H1 (cell line): ENCODE measurements around the gene AGAP3. TPM values are rescaled to one million over a fixed set of nuclear protein-coding genes. Genes with fewer than 3 reads are reported as not detected.

Experiments
- CTCF ChIA-PET: fragments of 300-600 bp; sonication (Branson Sonifier 250); formaldehyde crosslinking; loops from one replicate; lab custom pipeline; 2021; ENCODE audit not compliant: partially characterized antibody; lab: Charles Lee
- POLR2A ChIA-PET: fragments of 300-600 bp; sonication (Branson Sonifier 250); formaldehyde crosslinking; loops from one replicate; lab custom pipeline; 2021; ENCODE audit warnings: inconsistent platforms; ENCODE audit not compliant: partially characterized antibody; lab: Charles Lee
- DNase-seq, 2 experiments: peaks; one replicate each; pipeline versions ENCODE4 v3.0.0 to v3.0.0-alpha.2; 2010 to 2022; ENCODE audit warnings: low spot score in 2 of 2, low read depth in 1 of 2, mixed read lengths in 1 of 2
- FAIRE-seq: peaks from 2 replicates; lab custom pipeline; 2011; peaks lifted over from hg19 to GRCh38; lab: Jason Lieb, UNC
- H2AFZ ChIP-seq: 2 replicates; pipeline ENCODE4 v1.8.1; 2012; ENCODE audit warnings: low read length, inconsistent platforms
- H2AK5ac ChIP-seq: 2 replicates; pipeline ENCODE4 v1.6.1; 2013; ENCODE audit warnings: low read depth, low read length
- H2BK120ac ChIP-seq: replicated peaks from 2 replicates; pipeline ENCODE3; 2013; ENCODE audit warnings: low read depth, low read length, inconsistent platforms
- H2BK12ac ChIP-seq: 2 replicates; pipeline ENCODE4 v1.6.1; 2013; ENCODE audit warnings: low read depth, low read length
- H2BK15ac ChIP-seq: 2 replicates; pipeline ENCODE4 v1.6.1; 2013; ENCODE audit warnings: low read length
- H2BK20ac ChIP-seq: 2 replicates; pipeline ENCODE4 v1.6.1; 2013; ENCODE audit warnings: low read length
- H2BK5ac ChIP-seq: 2 replicates; pipeline ENCODE4 v1.6.1; 2013; ENCODE audit warnings: low read depth, low read length
- H3K14ac ChIP-seq: 2 replicates; pipeline ENCODE4 v1.6.1; 2013; ENCODE audit warnings: inconsistent platforms; ENCODE audit not compliant: insufficient read length
- H3K18ac ChIP-seq: 2 replicates; pipeline ENCODE4 v1.6.1; 2013; ENCODE audit warnings: low read length; ENCODE audit errors: extremely low read depth
- H3K23ac ChIP-seq: 2 replicates; pipeline ENCODE4 v1.6.1; 2013; ENCODE audit warnings: inconsistent platforms; ENCODE audit not compliant: insufficient read length
- H3K23me2 ChIP-seq: 2 replicates; pipeline ENCODE4 v1.6.1; 2013; ENCODE audit warnings: low read depth, low read length
- H3K27ac ChIP-seq: 2 replicates; pipeline ENCODE4 v1.6.1; 2011; ENCODE audit warnings: low read depth, low read length, inconsistent platforms
- H3K27me3 ChIP-seq, 4 experiments: replicated peaks in 1 of 4; 1 replicate in 1 of 4; 2 replicates in 3 of 4; pipeline versions ENCODE4 v1.6.1 to v1.8.1; 2011 to 2013; ENCODE audit warnings: low read length in 3 of 4, mild to moderate bottlenecking in 3 of 4, inconsistent platforms in 2 of 4, mixed read lengths in 2 of 4, moderate library complexity in 1 of 4; ENCODE audit not compliant: control insufficient read depth in 3 of 4, insufficient read depth in 3 of 4; ENCODE audit errors: extremely low read depth in 1 of 4
- H3K36me3 ChIP-seq, 4 experiments: 2 replicates each; pipeline versions ENCODE4 v1.6.1 to v1.8.1; 2011 to 2013; ENCODE audit warnings: mild to moderate bottlenecking in 4 of 4, low read length in 3 of 4, moderate library complexity in 2 of 4, control low read depth in 1 of 4, inconsistent platforms in 1 of 4; ENCODE audit not compliant: insufficient read depth in 4 of 4, control insufficient read depth in 2 of 4
- H3K4ac ChIP-seq: replicated peaks from 2 replicates; pipeline ENCODE3; 2013; ENCODE audit warnings: low read length, low read depth, mixed read lengths, inconsistent platforms; ENCODE audit not compliant: insufficient read length
- H3K4me1 ChIP-seq, 4 experiments: replicated peaks in 1 of 4; 1 replicate in 1 of 4; 2 replicates in 3 of 4; pipeline versions ENCODE4 v1.6.1 to v1.8.1; 2011 to 2013; ENCODE audit warnings: low read length in 3 of 4, inconsistent platforms in 2 of 4, mixed read lengths in 1 of 4; ENCODE audit not compliant: insufficient read depth in 4 of 4, control insufficient read depth in 3 of 4
- H3K4me2 ChIP-seq, 2 experiments: 2 replicates each; pipeline versions ENCODE4 v1.6.1 to v1.8.1; 2011 to 2013; ENCODE audit warnings: low read depth in 2 of 2, low read length in 2 of 2, control low read depth in 1 of 2, inconsistent platforms in 1 of 2, mild to moderate bottlenecking in 1 of 2; ENCODE audit not compliant: insufficient read depth in 1 of 2
- H3K4me3 ChIP-seq, 4 experiments: fragments of 200-600, 300-600 bp in 1 of 4; sonication (generic), shearing (Covaris generic), sonication (Bioruptor Twin) in 1 of 4; 2 replicates each; pipeline versions ENCODE4 v1.5.1 to v1.8.1; 2011 to 2016; ENCODE audit warnings: low read length in 4 of 4, low read depth in 3 of 4, control low read depth in 2 of 4, inconsistent platforms in 2 of 4, mild to moderate bottlenecking in 2 of 4, mixed read lengths in 1 of 4, moderate library complexity in 1 of 4; ENCODE audit not compliant: insufficient read depth in 2 of 4; ENCODE audit errors: extremely low read depth in 1 of 4
- H3K56ac ChIP-seq: replicated peaks from 2 replicates; pipeline ENCODE3; 2013; ENCODE audit warnings: low read depth, mild to moderate bottlenecking, mixed read lengths, low read length, inconsistent platforms; ENCODE audit not compliant: insufficient read length
- H3K79me1 ChIP-seq: 2 replicates; pipeline ENCODE4 v1.6.1; 2013; ENCODE audit warnings: low read depth, low read length, control low read depth
- H3K79me2 ChIP-seq, 2 experiments: 2 replicates each; pipeline versions ENCODE4 v1.6.1 to v1.8.1; 2012 to 2013; ENCODE audit warnings: low read length in 2 of 2, mild to moderate bottlenecking in 2 of 2, inconsistent platforms in 1 of 2; ENCODE audit not compliant: insufficient read depth in 2 of 2, control insufficient read depth in 1 of 2
- H3K9ac ChIP-seq, 4 experiments: replicated peaks in 1 of 4; 1 replicate in 1 of 4; 2 replicates in 3 of 4; pipeline versions ENCODE4 v1.6.1 to v1.8.1; 2011 to 2013; ENCODE audit warnings: low read depth in 3 of 4, low read length in 3 of 4, control low read depth in 2 of 4, mild to moderate bottlenecking in 2 of 4, moderate library complexity in 2 of 4, inconsistent platforms in 1 of 4; ENCODE audit errors: extremely low read depth in 1 of 4
- H3K9me3 ChIP-seq, 2 experiments: 2 replicates each; pipeline versions ENCODE4 v1.6.1 to v1.8.1; 2012 to 2013; ENCODE audit warnings: mild to moderate bottlenecking in 2 of 2, moderate library complexity in 2 of 2, control low read depth in 1 of 2, inconsistent platforms in 1 of 2, low read depth in 1 of 2, low read length in 1 of 2, mixed read lengths in 1 of 2; ENCODE audit not compliant: insufficient read depth in 2 of 2
- H4K20me1 ChIP-seq, 2 experiments: replicated peaks in 1 of 2; 2 replicates each; pipeline versions ENCODE3 to v1.8.1; 2011 to 2013; ENCODE audit warnings: inconsistent platforms in 2 of 2, low read length in 2 of 2, mild to moderate bottlenecking in 1 of 2; ENCODE audit not compliant: insufficient read depth in 2 of 2, control insufficient read depth in 1 of 2
- H4K5ac ChIP-seq: 2 replicates; pipeline ENCODE4 v1.6.1; 2013; ENCODE audit warnings: low read length, low read depth, mixed read lengths, inconsistent platforms; ENCODE audit not compliant: insufficient read length
- H4K8ac ChIP-seq: 2 replicates; pipeline ENCODE4 v1.8.0; 2013; ENCODE audit warnings: mild to moderate bottlenecking, moderate library complexity, low read length, inconsistent platforms; ENCODE audit not compliant: insufficient read depth; ENCODE audit errors: extremely low read depth
- H4K91ac ChIP-seq: replicated peaks from 2 replicates; pipeline ENCODE3; 2013; ENCODE audit warnings: low read length, mixed read lengths, inconsistent platforms; ENCODE audit not compliant: insufficient read length
- BRCA1 ChIP-seq: IDR thresholded peaks from 2 replicates; pipeline ENCODE4 v1.6.1; 2012; ENCODE audit warnings: low read depth, low read length, improper control_type of control experiment
- PHF8 ChIP-seq: fragments of 200-600 bp; sonication (generic); conservative IDR thresholded peaks from 2 replicates; pipeline ENCODE4 v1.7.1; 2012; ENCODE audit warnings: low read depth, mild to moderate bottlenecking, inconsistent platforms, low read length, moderate library complexity
- RBBP5 ChIP-seq: IDR thresholded peaks from 2 replicates; pipeline ENCODE4 v1.7.1; 2012; ENCODE audit warnings: low read depth, mild to moderate bottlenecking, inconsistent platforms, low read length, moderate library complexity, borderline replicate concordance
- SIX5 ChIP-seq: IDR thresholded peaks from 2 replicates; pipeline ENCODE4 v1.6.1; 2011; ENCODE audit warnings: mild to moderate bottlenecking, low read depth, low read length
- SUZ12 ChIP-seq: fragments of 200-600 bp; sonication (generic); IDR thresholded peaks from 2 replicates; pipeline ENCODE4 v1.6.1; 2012; ENCODE audit warnings: mild to moderate bottlenecking, inconsistent platforms, low read length, moderate library complexity, mixed read lengths
- TBP ChIP-seq: IDR thresholded peaks from 2 replicates; pipeline ENCODE4 v1.6.1; 2011; ENCODE audit warnings: low read depth, low read length, improper control_type of control experiment
- WGBS, 2 experiments: shearing (Covaris generic) in 1 of 2; methylation state at CpG; one replicate each; pipeline versions ENCODE4 v1.1.6 to v1.1.7; 2013 to 2015; ENCODE audit warnings: low lambda C conversion rate in 2 of 2, mixed read lengths in 2 of 2, inconsistent platforms in 1 of 2, low coverage in 1 of 2, missing lambda C conversion rate in 1 of 2; ENCODE audit not compliant: insufficient replicate concordance in 2 of 2, insufficient coverage in 1 of 2, insufficient read length in 1 of 2; ENCODE audit errors: extremely low coverage in 1 of 2, missing lambda C conversion rate in 1 of 2; 5-methylcytosine and 5-hydroxymethylcytosine counted together
- polyA plus RNA-seq, 7 experiments: library from polyadenylated mRNA; depleted of rRNA in 3 of 7; stranded (reverse) in 5 of 7; unstranded in 2 of 7; fragments of >200 nt in 5 of 7; fragments of 200-250 nt in 2 of 7; gene quantifications; 1 replicate in 5 of 7; 2 replicates in 1 of 7; 4 replicates in 1 of 7; pipeline versions ENCODE4 v1.2.1 to v1.2.3, GENCODE V29; 2011 to 2013; ENCODE audit warnings: missing spikeins in 2 of 7, mixed read lengths in 2 of 7
- total RNA-seq: library from RNA; stranded (reverse); fragmentation: NEBNext Ultra II Directional; extraction: Animal tissue kit (Norgen Biotek cat#: 25700); gene quantifications from 2 replicates; pipeline ENCODE4 v1.2.1, GENCODE V29; 2021

AGAP3 gene
- total and polyA plus RNA-seq, 2 of the 8 experiments (the other 6 are each of a cell fraction or from before 2014, with no cell fraction given) = 66.4 to 120 TPM

DNA sequence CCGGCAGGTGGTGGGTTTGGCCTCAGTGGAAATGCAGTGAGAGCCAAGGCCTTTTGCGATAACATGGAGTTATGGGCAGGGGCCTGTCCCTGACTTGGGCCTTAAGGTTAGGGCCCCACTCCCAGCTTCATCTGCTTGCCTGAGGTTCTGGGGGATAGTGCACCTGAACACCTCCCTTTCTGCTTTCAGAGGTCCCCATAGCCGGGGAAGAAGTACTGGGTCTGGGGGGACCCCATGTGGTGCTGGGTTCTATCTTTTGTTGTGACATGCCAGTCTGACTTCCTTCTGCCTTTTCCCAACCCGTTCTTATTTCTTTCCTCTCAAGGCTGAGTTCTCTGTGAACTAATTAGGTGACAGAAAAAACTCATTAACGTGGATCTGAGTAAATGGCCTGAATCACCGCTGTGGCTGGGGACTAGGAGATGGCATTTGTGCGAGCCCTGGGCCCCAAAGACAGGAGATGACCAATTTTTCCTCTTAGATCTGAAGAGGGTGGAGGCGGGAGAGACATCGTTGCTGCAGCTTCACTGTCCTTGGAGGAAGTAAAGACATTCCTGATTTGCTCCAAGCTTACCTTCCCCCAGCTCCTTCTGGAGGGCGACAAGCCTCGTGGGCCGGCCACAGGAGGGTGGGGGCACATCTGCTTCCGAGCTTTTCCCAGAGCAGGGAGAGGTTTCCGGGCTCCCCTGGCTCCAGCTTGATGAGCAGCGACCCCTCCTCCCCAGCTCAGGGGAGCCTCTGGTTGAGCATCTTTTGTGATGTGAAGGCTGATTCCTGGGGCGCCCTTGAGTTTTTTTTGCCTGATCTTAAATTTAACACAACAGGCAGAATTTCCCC is 2.0 kb downstream of the AGAP3 start:
- Histone ChIP-seq H3K27ac (no peak overlapping the region), H4K20me1 (peaks cover 32 to 47% of the 10 kb centered on the region in 2 experiments), H3K56ac (no peak overlapping the region), H3K36me3 (no peaks in the 10 kb centered on the region), H2BK12ac (no peak overlapping the region), H4K8ac (no peak overlapping the region; the same call in 1 of the 2 replicates), H3K4me2 (peak overlapping the region; percentile 73 to 83), H3K9me3 (no peaks in the 10 kb centered on the region), H2BK120ac (no peak overlapping the region), H3K4me3 (peak overlapping the region; percentile 58 to 75 (median 66)), H4K5ac (no peak overlapping the region), H3K27me3 (peaks cover 0 to 28% (median 14%) of the 10 kb centered on the region in 4 experiments; a peak in 6 of 7 replicates), H2BK20ac (no peak overlapping the region), H3K4me1 (peaks cover 6 to 40% (median 23%) of the 10 kb centered on the region in 4 experiments), H3K23me2 (peaks cover 20% of the 10 kb centered on the region; the same call in 1 of the 2 replicates), H3K79me2 (peaks cover 6 to 51% of the 10 kb centered on the region in 2 experiments; a peak in 3 of 4 replicates), H3K23ac (no peak overlapping the region), H3K14ac (no peak overlapping the region), H2AFZ (no peak overlapping the region), H4K91ac (no peak overlapping the region), H3K4ac (peak overlapping the region; percentile 32), H3K9ac (peak overlapping the region in 2 of 4 experiments; percentile 60 to 67; a peak in 4 of 7 replicates), H2BK15ac (0 out of 2 replicates have a peak overlapping the region, but pooled peaks have one; percentile 53), H3K79me1 (peaks cover 7% of the 10 kb centered on the region; the same call in 1 of the 2 replicates), H2BK5ac (no peak overlapping the region), H3K18ac (no peak overlapping the region), H2AK5ac (no peak overlapping the region)
- WGBS, 2 experiments = 13% methylated on average over 16 of the region's 16 CpGs; no CpG with 5 or more reads in 1 of the 2 experiments
- DNase-seq = no peak
- CTCF ChIA-PET = interaction anchor here (0.8 to 15.1 kb wide), 13 partner anchors 11 to 139 kb away, joined by 3 to 448 read pairs (median 4); partner anchors contain the start of genes ABCB8 and ABCF2
- POLR2A ChIA-PET = interaction anchor here (0.6 to 4.9 kb wide), 7 partner anchors 11 to 69 kb away, joined by 3 to 33 read pairs (median 3); partner anchors contain the start of gene ABCB8
- no peak for TF ChIP-seq BRCA1
- no peak for TF ChIP-seq SIX5
- TF ChIP-seq PHF8 = no peak
- TF ChIP-seq SUZ12 = no peak
- TF ChIP-seq TBP = no peak
- TF ChIP-seq RBBP5 = no peak; the same call in 1 of the 2 replicates
- FAIRE-seq = no peak
